DMS114 treated with DMSO at 0.1 percent for 48 hours (cell line): ENCODE results near the gene AGER.
"Not testable (repeated sequence)": the region's sequence is repeated elsewhere in the genome, so short reads cannot be mapped to it uniquely, and the experiment has no call there.

Experiments
- DNase-seq: peaks from one replicate; lab custom pipeline; 2025; ENCODE audit not compliant: unreplicated experiment; lab: John Stamatoyannopoulos, UW

AGER gene

GRCh38 chr6:32200711-32201475, 16.8 kb upstream of the AGER start:
- no peak for DNase-seq

GRCh38 chr6:32198866-32199265, 14.8 kb upstream of the AGER start:
- DNase-seq, result no peak

GRCh38 chr6:32198345-32198696, 14.3 kb upstream of the AGER start:
- no peak for DNase-seq

- no peak for DNase-seq
Observed at GRCh38 chr6:32196682-32197616, 12.9 kb upstream of the AGER start.

- DNase-seq, result peak; percentile 69
Observed at GRCh38 chr6:32195902-32196681, 12.0 kb upstream of the AGER start.

- DNase-seq, result peak; percentile 99
Observed at GRCh38 chr6:32195652-32195901, 11.5 kb upstream of the AGER start.

- peak; percentile 81 for DNase-seq
Observed at GRCh38 chr6:32194825-32195651, 11.0 kb upstream of the AGER start.

- no peak for DNase-seq
Observed at GRCh38 chr6:32194388-32194787, 10.3 kb upstream of the AGER start.

- not testable (repeated sequence) for DNase-seq
Observed at GRCh38 chr6:32193096-32193495, 9.0 kb upstream of the AGER start.

- DNase-seq, result no peak
Observed at GRCh38 chr6:32192608-32193039, 8.6 kb upstream of the AGER start, which contains the start of gene GPSM3. TSS of gene GPSM3 (minus strand) at chr6:32192643. CDS start at chr6:32192513, 130 bp downstream.

- DNase-seq, result no peak
Observed at GRCh38 chr6:32191696-32192607, 7.9 kb upstream of the AGER start.

GRCh38 chr6:32190911-32191677, 7.0 kb upstream of the AGER start:
- DNase-seq, result no peak

- DNase-seq, result peak; percentile 87
Observed at GRCh38 chr6:32190054-32190851, 6.2 kb upstream of the AGER start, which contains the start of gene PBX2. TSS of gene PBX2 (minus strand) at chr6:32190202. CDS start at chr6:32189915, 287 bp downstream.

- DNase-seq, result no peak
Observed at GRCh38 chr6:32189742-32190053, 5.6 kb upstream of the AGER start.

- no peak for DNase-seq
Observed at GRCh38 chr6:32189069-32189741, 5.2 kb upstream of the AGER start.

GRCh38 chr6:32188381-32189068, 4.5 kb upstream of the AGER start:
- DNase-seq, result no peak
